Stimulated activated CD8-positive, alpha-beta memory T cell treated with anti-CD3 and anti-CD28 coated beads, Interleukin-4, amount 100 ng/mL, for 4 hours (primary cell): ENCODE data around the gene CDK11B.

Experiments used
- DNase-seq, 2 donors: peaks; one replicate each; pipeline ENCODE4 v3.0.0-alpha.2; 2020; ENCODE audit warnings: low read depth in 2 of 2, low spot score in 1 of 2

The CDK11B gene

GRCh38 chr1:1617516-1617915 is 41.3 kb downstream of the CDK11B start:
- DNase-seq, result no peak

GRCh38 chr1:1616838-1617237 is 42.0 kb downstream of the CDK11B start:
- no peak for DNase-seq

- no peak for DNase-seq
These were observed 42.6 kb downstream of the CDK11B start for GRCh38 chr1:1616045-1616790.

GRCh38 chr1:1615256-1616044 is 43.4 kb downstream of the CDK11B start, which contains the start of gene MIB2:
TSS of gene MIB2 (plus strand) at chr1:1615500. CDS start at chr1:1623453, 7,953 bp downstream.
- peak; percentile 92 to 94 for DNase-seq

- DNase-seq, result no peak
These were observed 43.9 kb downstream of the CDK11B start for GRCh38 chr1:1614954-1615255.

- peak; percentile 43 to 44 for DNase-seq
These were observed 44.4 kb downstream of the CDK11B start for GRCh38 chr1:1614204-1614953.

GRCh38 chr1:1613509-1614082 is 45.2 kb downstream of the CDK11B start:
- no peak for DNase-seq

GRCh38 chr1:1612104-1612400 is 46.8 kb downstream of the CDK11B start:
- no peak for DNase-seq

GRCh38 chr1:1610796-1611195 is 48.0 kb downstream of the CDK11B start:
- DNase-seq, result no peak

GRCh38 chr1:1609822-1610485 is 48.9 kb downstream of the CDK11B start:
- no peak for DNase-seq

- no peak for DNase-seq
These were observed 52.6 kb downstream of the CDK11B start for GRCh38 chr1:1606232-1606631.

GRCh38 chr1:1605724-1606123 is 53.1 kb downstream of the CDK11B start:
- no peak for DNase-seq

GRCh38 chr1:1605034-1605591 is 53.7 kb downstream of the CDK11B start:
- DNase-seq, result no peak

GRCh38 chr1:1604374-1605033 is 54.3 kb downstream of the CDK11B start:
- DNase-seq, result no peak

GRCh38 chr1:1603671-1604373 is 55.0 kb downstream of the CDK11B start:
- no peak for DNase-seq

GRCh38 chr1:1602968-1603506 is 55.8 kb downstream of the CDK11B start:
- DNase-seq, result no peak

- no peak for DNase-seq
These were observed 56.4 kb downstream of the CDK11B start for GRCh38 chr1:1602304-1602967.

- DNase-seq, result no peak
These were observed 57.1 kb downstream of the CDK11B start for GRCh38 chr1:1601564-1602303.
